EH (cell line): ENCODE measurements around the gene GREB1.

ENCODE experiments used
- DNase-seq: peaks from one replicate; pipeline ENCODE4 v3.0.0-alpha.2; 2015; ENCODE audit warnings: low read depth

Gene GREB1

GRCh38 chr2:11581124-11581796, 47.4 kb downstream of the GREB1 start:
- no peak for DNase-seq

GRCh38 chr2:11581797-11582611, 48.2 kb downstream of the GREB1 start:
- DNase-seq: no peak

GRCh38 chr2:11582612-11582861, 48.7 kb downstream of the GREB1 start:
- no peak for DNase-seq

GRCh38 chr2:11582862-11583752, 49.3 kb downstream of the GREB1 start:
- peak; percentile 58 for DNase-seq

- DNase-seq: peak; percentile 95
These were observed 50.1 kb downstream of the GREB1 start for GRCh38 chr2:11583840-11584524.

- DNase-seq: no peak
These were observed 50.7 kb downstream of the GREB1 start for GRCh38 chr2:11584525-11585056.

- no peak for DNase-seq
These were observed 51.2 kb downstream of the GREB1 start for GRCh38 chr2:11585071-11585470.

- DNase-seq: no peak
These were observed 54.6 kb downstream of the GREB1 start for GRCh38 chr2:11588228-11589110.

- no peak for DNase-seq
These were observed 55.6 kb downstream of the GREB1 start for GRCh38 chr2:11589316-11589940.

- DNase-seq: no peak
These were observed 56.3 kb downstream of the GREB1 start for GRCh38 chr2:11590193-11590592.

- DNase-seq: no peak
These were observed 57.2 kb downstream of the GREB1 start for GRCh38 chr2:11591091-11591490.

GRCh38 chr2:11592671-11593574, 59.1 kb downstream of the GREB1 start:
- DNase-seq: no peak

- no peak for DNase-seq
These were observed 63.0 kb downstream of the GREB1 start for GRCh38 chr2:11596801-11597200.

- no peak for DNase-seq
These were observed 63.8 kb downstream of the GREB1 start for GRCh38 chr2:11597538-11598225.

GRCh38 chr2:11598228-11598731, 64.4 kb downstream of the GREB1 start:
- no peak for DNase-seq

GRCh38 chr2:11602563-11603204, 68.8 kb downstream of the GREB1 start:
- DNase-seq: no peak

- DNase-seq: no peak
These were observed 76.9 kb downstream of the GREB1 start for GRCh38 chr2:11610624-11611242.

- DNase-seq: no peak
These were observed 77.4 kb downstream of the GREB1 start for GRCh38 chr2:11611251-11611650.
